Non-pigmented ciliary epithelial cell (primary cell): ENCODE results near the gene POU6F1.

Experiments
- DNase-seq: peaks from one replicate; pipeline ENCODE4 v3.0.0-alpha.2; 2010; ENCODE audit warnings: low read depth

Gene POU6F1

GRCh38 chr12:51160814-51161459 lies 56.9 kb downstream of the POU6F1 start:
- DNase-seq = no peak

- DNase-seq = no peak
Measured at GRCh38 chr12:51156245-51156765, 61.6 kb downstream of the POU6F1 start.

- DNase-seq = no peak
Measured at GRCh38 chr12:51152953-51153352, 64.9 kb downstream of the POU6F1 start.

- DNase-seq = no peak
Measured at GRCh38 chr12:51150777-51151176, 67.1 kb downstream of the POU6F1 start.

- no peak for DNase-seq
Measured at GRCh38 chr12:51147309-51147708, 70.6 kb downstream of the POU6F1 start.

- DNase-seq = no peak
Measured at GRCh38 chr12:51139292-51139844, 78.5 kb downstream of the POU6F1 start.
